Measurements from ENCODE around the gene XRCC4. TPM values are rescaled to one million over a fixed set of nuclear protein-coding genes. Genes with fewer than 3 reads are reported as not detected.

Gene XRCC4
- total RNA-seq, 1 donor from 2014 or later = 12.9 TPM

DNA sequence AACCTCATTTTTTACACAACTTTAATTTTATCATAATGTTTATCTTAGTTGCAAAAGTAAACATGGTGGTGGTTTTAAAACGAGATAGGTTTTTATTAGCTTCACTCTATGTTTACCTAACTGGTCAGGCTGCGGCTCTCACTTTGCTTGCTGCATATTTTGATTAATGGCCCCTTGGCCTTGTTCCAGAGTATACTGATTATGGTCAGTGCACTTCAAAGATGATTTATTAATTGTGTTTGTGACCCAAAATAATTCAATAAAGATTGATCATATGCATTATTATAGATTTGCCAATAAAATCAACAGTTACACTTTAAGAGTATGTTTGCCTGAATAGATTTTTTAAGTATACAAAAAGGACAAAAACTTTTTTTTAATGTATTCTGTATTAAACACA lies 188.0 kb downstream of the XRCC4 start:
- peaks cover 2% of the 10 kb centered on the region for H3K27me3 Mint-ChIP-seq
- TF ChIP-seq, protein P1, sequence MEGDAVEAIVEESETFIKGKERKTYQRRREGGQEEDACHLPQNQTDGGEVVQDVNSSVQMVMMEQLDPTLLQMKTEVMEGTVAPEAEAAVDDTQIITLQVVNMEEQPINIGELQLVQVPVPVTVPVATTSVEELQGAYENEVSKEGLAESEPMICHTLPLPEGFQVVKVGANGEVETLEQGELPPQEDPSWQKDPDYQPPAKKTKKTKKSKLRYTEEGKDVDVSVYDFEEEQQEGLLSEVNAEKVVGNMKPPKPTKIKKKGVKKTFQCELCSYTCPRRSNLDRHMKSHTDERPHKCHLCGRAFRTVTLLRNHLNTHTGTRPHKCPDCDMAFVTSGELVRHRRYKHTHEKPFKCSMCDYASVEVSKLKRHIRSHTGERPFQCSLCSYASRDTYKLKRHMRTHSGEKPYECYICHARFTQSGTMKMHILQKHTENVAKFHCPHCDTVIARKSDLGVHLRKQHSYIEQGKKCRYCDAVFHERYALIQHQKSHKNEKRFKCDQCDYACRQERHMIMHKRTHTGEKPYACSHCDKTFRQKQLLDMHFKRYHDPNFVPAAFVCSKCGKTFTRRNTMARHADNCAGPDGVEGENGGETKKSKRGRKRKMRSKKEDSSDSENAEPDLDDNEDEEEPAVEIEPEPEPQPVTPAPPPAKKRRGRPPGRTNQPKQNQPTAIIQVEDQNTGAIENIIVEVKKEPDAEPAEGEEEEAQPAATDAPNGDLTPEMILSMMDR (IDR thresholded peaks at IDR 0.05; ENCODE audit: unreplicated experiment) = no peak
- H3K36me3 Mint-ChIP-seq (ENCODE audit: insufficient read depth) = peaks cover 2% of the 10 kb centered on the region
- H3K27ac Mint-ChIP-seq = no peak overlapping the region
- no peak for DNase-seq (ENCODE audit: low spot score, unreplicated experiment)
- H3K4me1 Mint-ChIP-seq (ENCODE audit: low read depth) = peaks cover 10% of the 10 kb centered on the region
- no peak overlapping the region for H3K4me3 Mint-ChIP-seq (ENCODE audit: low read depth)
- peaks cover 4% of the 10 kb centered on the region for H3K9me3 Mint-ChIP-seq (ENCODE audit: low read depth)

DNA sequence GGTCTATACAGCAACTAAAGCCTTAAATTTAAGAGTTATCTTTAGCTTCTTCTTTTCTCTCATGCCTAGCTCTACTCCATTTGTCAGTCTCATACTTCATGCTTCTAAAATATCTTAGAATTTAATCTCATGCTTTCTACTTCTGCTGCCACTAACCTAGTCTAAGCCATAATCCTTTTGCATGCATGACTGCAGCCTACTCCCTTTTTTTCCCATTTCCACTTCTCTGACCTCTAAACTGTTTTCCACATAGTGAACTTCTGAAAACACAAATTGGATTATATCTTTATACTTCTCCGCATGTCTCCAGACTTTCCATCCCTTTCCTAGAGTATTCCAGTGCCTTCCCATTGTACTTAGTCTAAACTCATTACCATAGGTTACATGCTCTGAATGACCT lies 193.0 kb downstream of the XRCC4 start:
- H3K9me3 Mint-ChIP-seq (ENCODE audit: low read depth) = peaks cover 18% of the 10 kb centered on the region
- H3K4me3 Mint-ChIP-seq (ENCODE audit: low read depth) = no peak overlapping the region
- H3K27ac Mint-ChIP-seq = no peak overlapping the region
- TF ChIP-seq, protein P1 (IDR thresholded peaks at IDR 0.05; ENCODE audit: unreplicated experiment) = no peak
- H3K36me3 Mint-ChIP-seq (ENCODE audit: insufficient read depth) = peaks cover 1% of the 10 kb centered on the region
- DNase-seq (ENCODE audit: low spot score, unreplicated experiment) = no peak
- peaks cover 7% of the 10 kb centered on the region for H3K4me1 Mint-ChIP-seq (ENCODE audit: low read depth)
- H3K27me3 Mint-ChIP-seq = peaks cover 2% of the 10 kb centered on the region

- H3K27me3 Mint-ChIP-seq = no peaks in the 10 kb centered on the region
- peaks cover 1% of the 10 kb centered on the region for H3K36me3 Mint-ChIP-seq (ENCODE audit: insufficient read depth)
- peaks cover 18% of the 10 kb centered on the region for H3K9me3 Mint-ChIP-seq (ENCODE audit: low read depth)
- no peak overlapping the region for H3K27ac Mint-ChIP-seq
- TF ChIP-seq, protein P1 (IDR thresholded peaks at IDR 0.05; ENCODE audit: unreplicated experiment) = no peak
- no peak for DNase-seq (ENCODE audit: low spot score, unreplicated experiment)
- no peak overlapping the region for H3K4me3 Mint-ChIP-seq (ENCODE audit: low read depth)
- peaks cover 16% of the 10 kb centered on the region for H3K4me1 Mint-ChIP-seq (ENCODE audit: low read depth)
Observed at GRCh38 chr5:83277154-83277553, 199.8 kb downstream of the XRCC4 start.

- no peak overlapping the region for H3K4me3 Mint-ChIP-seq (ENCODE audit: low read depth)
- DNase-seq (ENCODE audit: low spot score, unreplicated experiment) = no peak
- no peaks in the 10 kb centered on the region for H3K27me3 Mint-ChIP-seq
- H3K9me3 Mint-ChIP-seq (ENCODE audit: low read depth) = peaks cover 16% of the 10 kb centered on the region
- no peak overlapping the region for H3K27ac Mint-ChIP-seq
- TF ChIP-seq, protein P1 (IDR thresholded peaks at IDR 0.05; ENCODE audit: unreplicated experiment) = no peak
- peaks cover 1% of the 10 kb centered on the region for H3K36me3 Mint-ChIP-seq (ENCODE audit: insufficient read depth)
- peaks cover 16% of the 10 kb centered on the region for H3K4me1 Mint-ChIP-seq (ENCODE audit: low read depth)
Observed at GRCh38 chr5:83277953-83278352, 200.6 kb downstream of the XRCC4 start.

GRCh38 chr5:83281176-83281575 lies 203.8 kb downstream of the XRCC4 start:
- H3K4me1 Mint-ChIP-seq (ENCODE audit: low read depth) = peaks cover 16% of the 10 kb centered on the region
- no peaks in the 10 kb centered on the region for H3K36me3 Mint-ChIP-seq (ENCODE audit: insufficient read depth)
- H3K27me3 Mint-ChIP-seq = no peaks in the 10 kb centered on the region
- H3K4me3 Mint-ChIP-seq (ENCODE audit: low read depth) = no peak overlapping the region
- no peak overlapping the region for H3K27ac Mint-ChIP-seq
- DNase-seq (ENCODE audit: low spot score, unreplicated experiment) = no peak
- H3K9me3 Mint-ChIP-seq (ENCODE audit: low read depth) = no peaks in the 10 kb centered on the region
- TF ChIP-seq, protein P1 (IDR thresholded peaks at IDR 0.05; ENCODE audit: unreplicated experiment) = no peak

All from progenitor cell of endocrine pancreas (in vitro differentiated cells).